H1 (cell line): Measurements from ENCODE around the gene CKAP2L. TPM values are rescaled to one million over a fixed set of nuclear protein-coding genes. Genes with fewer than 3 reads are reported as not detected.

ENCODE experiments used
- CTCF ChIA-PET: fragments of 300-600 bp; sonication (Branson Sonifier 250); formaldehyde crosslinking; loops from one replicate; lab custom pipeline; 2021; ENCODE audit not compliant: partially characterized antibody; lab: Charles Lee
- POLR2A ChIA-PET: fragments of 300-600 bp; sonication (Branson Sonifier 250); formaldehyde crosslinking; loops from one replicate; lab custom pipeline; 2021; ENCODE audit warnings: inconsistent platforms; ENCODE audit not compliant: partially characterized antibody; lab: Charles Lee
- DNase-seq, 2 experiments: peaks; one replicate each; pipeline versions ENCODE4 v3.0.0 to v3.0.0-alpha.2; 2010 to 2022; ENCODE audit warnings: low spot score in 2 of 2, low read depth in 1 of 2, mixed read lengths in 1 of 2
- FAIRE-seq: peaks from 2 replicates; lab custom pipeline; 2011; peaks lifted over from hg19 to GRCh38; lab: Jason Lieb, UNC
- H2AFZ ChIP-seq: 2 replicates; pipeline ENCODE4 v1.8.1; 2012; ENCODE audit warnings: low read length, inconsistent platforms
- H2AK5ac ChIP-seq: 2 replicates; pipeline ENCODE4 v1.6.1; 2013; ENCODE audit warnings: low read depth, low read length
- H2BK120ac ChIP-seq: replicated peaks from 2 replicates; pipeline ENCODE3; 2013; ENCODE audit warnings: low read depth, low read length, inconsistent platforms
- H2BK12ac ChIP-seq: 2 replicates; pipeline ENCODE4 v1.6.1; 2013; ENCODE audit warnings: low read depth, low read length
- H2BK15ac ChIP-seq: 2 replicates; pipeline ENCODE4 v1.6.1; 2013; ENCODE audit warnings: low read length
- H2BK20ac ChIP-seq: 2 replicates; pipeline ENCODE4 v1.6.1; 2013; ENCODE audit warnings: low read length
- H2BK5ac ChIP-seq: 2 replicates; pipeline ENCODE4 v1.6.1; 2013; ENCODE audit warnings: low read depth, low read length
- H3K14ac ChIP-seq: 2 replicates; pipeline ENCODE4 v1.6.1; 2013; ENCODE audit warnings: inconsistent platforms; ENCODE audit not compliant: insufficient read length
- H3K18ac ChIP-seq: 2 replicates; pipeline ENCODE4 v1.6.1; 2013; ENCODE audit warnings: low read length; ENCODE audit errors: extremely low read depth
- H3K23ac ChIP-seq: 2 replicates; pipeline ENCODE4 v1.6.1; 2013; ENCODE audit warnings: inconsistent platforms; ENCODE audit not compliant: insufficient read length
- H3K23me2 ChIP-seq: 2 replicates; pipeline ENCODE4 v1.6.1; 2013; ENCODE audit warnings: low read depth, low read length
- H3K27ac ChIP-seq: 2 replicates; pipeline ENCODE4 v1.6.1; 2011; ENCODE audit warnings: low read depth, low read length, inconsistent platforms
- H3K27me3 ChIP-seq, 4 experiments: replicated peaks in 1 of 4; 1 replicate in 1 of 4; 2 replicates in 3 of 4; pipeline versions ENCODE4 v1.6.1 to v1.8.1; 2011 to 2013; ENCODE audit warnings: low read length in 3 of 4, mild to moderate bottlenecking in 3 of 4, inconsistent platforms in 2 of 4, mixed read lengths in 2 of 4, moderate library complexity in 1 of 4; ENCODE audit not compliant: control insufficient read depth in 3 of 4, insufficient read depth in 3 of 4; ENCODE audit errors: extremely low read depth in 1 of 4
- H3K36me3 ChIP-seq, 4 experiments: 2 replicates each; pipeline versions ENCODE4 v1.6.1 to v1.8.1; 2011 to 2013; ENCODE audit warnings: mild to moderate bottlenecking in 4 of 4, low read length in 3 of 4, moderate library complexity in 2 of 4, control low read depth in 1 of 4, inconsistent platforms in 1 of 4; ENCODE audit not compliant: insufficient read depth in 4 of 4, control insufficient read depth in 2 of 4
- H3K4ac ChIP-seq: replicated peaks from 2 replicates; pipeline ENCODE3; 2013; ENCODE audit warnings: low read length, low read depth, mixed read lengths, inconsistent platforms; ENCODE audit not compliant: insufficient read length
- H3K4me1 ChIP-seq, 4 experiments: replicated peaks in 1 of 4; 1 replicate in 1 of 4; 2 replicates in 3 of 4; pipeline versions ENCODE4 v1.6.1 to v1.8.1; 2011 to 2013; ENCODE audit warnings: low read length in 3 of 4, inconsistent platforms in 2 of 4, mixed read lengths in 1 of 4; ENCODE audit not compliant: insufficient read depth in 4 of 4, control insufficient read depth in 3 of 4
- H3K4me2 ChIP-seq, 2 experiments: 2 replicates each; pipeline versions ENCODE4 v1.6.1 to v1.8.1; 2011 to 2013; ENCODE audit warnings: low read depth in 2 of 2, low read length in 2 of 2, control low read depth in 1 of 2, inconsistent platforms in 1 of 2, mild to moderate bottlenecking in 1 of 2; ENCODE audit not compliant: insufficient read depth in 1 of 2
- H3K4me3 ChIP-seq, 4 experiments: fragments of 200-600, 300-600 bp in 1 of 4; sonication (generic), shearing (Covaris generic), sonication (Bioruptor Twin) in 1 of 4; 2 replicates each; pipeline versions ENCODE4 v1.5.1 to v1.8.1; 2011 to 2016; ENCODE audit warnings: low read length in 4 of 4, low read depth in 3 of 4, control low read depth in 2 of 4, inconsistent platforms in 2 of 4, mild to moderate bottlenecking in 2 of 4, mixed read lengths in 1 of 4, moderate library complexity in 1 of 4; ENCODE audit not compliant: insufficient read depth in 2 of 4; ENCODE audit errors: extremely low read depth in 1 of 4
- H3K56ac ChIP-seq: replicated peaks from 2 replicates; pipeline ENCODE3; 2013; ENCODE audit warnings: low read depth, mild to moderate bottlenecking, mixed read lengths, low read length, inconsistent platforms; ENCODE audit not compliant: insufficient read length
- H3K79me1 ChIP-seq: 2 replicates; pipeline ENCODE4 v1.6.1; 2013; ENCODE audit warnings: low read depth, low read length, control low read depth
- H3K79me2 ChIP-seq, 2 experiments: 2 replicates each; pipeline versions ENCODE4 v1.6.1 to v1.8.1; 2012 to 2013; ENCODE audit warnings: low read length in 2 of 2, mild to moderate bottlenecking in 2 of 2, inconsistent platforms in 1 of 2; ENCODE audit not compliant: insufficient read depth in 2 of 2, control insufficient read depth in 1 of 2
- H3K9ac ChIP-seq, 4 experiments: replicated peaks in 1 of 4; 1 replicate in 1 of 4; 2 replicates in 3 of 4; pipeline versions ENCODE4 v1.6.1 to v1.8.1; 2011 to 2013; ENCODE audit warnings: low read depth in 3 of 4, low read length in 3 of 4, control low read depth in 2 of 4, mild to moderate bottlenecking in 2 of 4, moderate library complexity in 2 of 4, inconsistent platforms in 1 of 4; ENCODE audit errors: extremely low read depth in 1 of 4
- H3K9me3 ChIP-seq, 2 experiments: 2 replicates each; pipeline versions ENCODE4 v1.6.1 to v1.8.1; 2012 to 2013; ENCODE audit warnings: mild to moderate bottlenecking in 2 of 2, moderate library complexity in 2 of 2, control low read depth in 1 of 2, inconsistent platforms in 1 of 2, low read depth in 1 of 2, low read length in 1 of 2, mixed read lengths in 1 of 2; ENCODE audit not compliant: insufficient read depth in 2 of 2
- H4K20me1 ChIP-seq, 2 experiments: replicated peaks in 1 of 2; 2 replicates each; pipeline versions ENCODE3 to v1.8.1; 2011 to 2013; ENCODE audit warnings: inconsistent platforms in 2 of 2, low read length in 2 of 2, mild to moderate bottlenecking in 1 of 2; ENCODE audit not compliant: insufficient read depth in 2 of 2, control insufficient read depth in 1 of 2
- H4K5ac ChIP-seq: 2 replicates; pipeline ENCODE4 v1.6.1; 2013; ENCODE audit warnings: low read length, low read depth, mixed read lengths, inconsistent platforms; ENCODE audit not compliant: insufficient read length
- H4K8ac ChIP-seq: 2 replicates; pipeline ENCODE4 v1.8.0; 2013; ENCODE audit warnings: mild to moderate bottlenecking, moderate library complexity, low read length, inconsistent platforms; ENCODE audit not compliant: insufficient read depth; ENCODE audit errors: extremely low read depth
- H4K91ac ChIP-seq: replicated peaks from 2 replicates; pipeline ENCODE3; 2013; ENCODE audit warnings: low read length, mixed read lengths, inconsistent platforms; ENCODE audit not compliant: insufficient read length
- BCL11A ChIP-seq, 2 experiments: IDR thresholded peaks; one replicate each; pipeline ENCODE4 v1.6.1; 2011; ENCODE audit warnings: low read depth in 2 of 2, low read length in 2 of 2, mild to moderate bottlenecking in 2 of 2
- CBX5 ChIP-seq: fragments of 300-800, 300-1000 bp; sonication (generic); IDR thresholded peaks from 2 replicates; pipeline ENCODE4 v1.7.1; 2016; ENCODE audit warnings: antibody characterized with exemption, low read length, low read depth
- EP300 ChIP-seq, 2 experiments: IDR thresholded peaks; 1 replicate in 1 of 2; 2 replicates in 1 of 2; pipeline ENCODE4 v1.6.1; 2011 to 2012; ENCODE audit warnings: low read depth in 2 of 2, low read length in 2 of 2, mild to moderate bottlenecking in 2 of 2, borderline replicate concordance in 1 of 2, inconsistent platforms in 1 of 2, moderate library complexity in 1 of 2
- GABPA ChIP-seq: IDR thresholded peaks from 2 replicates; pipeline ENCODE4 v1.6.1; 2011; ENCODE audit warnings: mild to moderate bottlenecking, low read length, moderate library complexity, borderline replicate concordance; ENCODE audit not compliant: insufficient read depth
- JUND ChIP-seq: IDR thresholded peaks from 2 replicates; pipeline ENCODE4 v1.6.1; 2011; ENCODE audit warnings: mild to moderate bottlenecking, improper control_type of control experiment, low read length
- PHF8 ChIP-seq: fragments of 200-600 bp; sonication (generic); conservative IDR thresholded peaks from 2 replicates; pipeline ENCODE4 v1.7.1; 2012; ENCODE audit warnings: low read depth, mild to moderate bottlenecking, inconsistent platforms, low read length, moderate library complexity
- TAF7 ChIP-seq: optimal IDR thresholded peaks from 2 replicates; pipeline ENCODE3; 2011; ENCODE audit warnings: low read depth, mild to moderate bottlenecking, inconsistent platforms, low read length, moderate library complexity, borderline replicate concordance
- TBP ChIP-seq: IDR thresholded peaks from 2 replicates; pipeline ENCODE4 v1.6.1; 2011; ENCODE audit warnings: low read depth, low read length, improper control_type of control experiment
- WGBS, 2 experiments: shearing (Covaris generic) in 1 of 2; methylation state at CpG; one replicate each; pipeline versions ENCODE4 v1.1.6 to v1.1.7; 2013 to 2015; ENCODE audit warnings: low lambda C conversion rate in 2 of 2, mixed read lengths in 2 of 2, inconsistent platforms in 1 of 2, low coverage in 1 of 2, missing lambda C conversion rate in 1 of 2; ENCODE audit not compliant: insufficient replicate concordance in 2 of 2, insufficient coverage in 1 of 2, insufficient read length in 1 of 2; ENCODE audit errors: extremely low coverage in 1 of 2, missing lambda C conversion rate in 1 of 2; 5-methylcytosine and 5-hydroxymethylcytosine counted together
- polyA plus RNA-seq, 7 experiments: library from polyadenylated mRNA; depleted of rRNA in 3 of 7; stranded (reverse) in 5 of 7; unstranded in 2 of 7; fragments of >200 nt in 5 of 7; fragments of 200-250 nt in 2 of 7; gene quantifications; 1 replicate in 5 of 7; 2 replicates in 1 of 7; 4 replicates in 1 of 7; pipeline versions ENCODE4 v1.2.1 to v1.2.3, GENCODE V29; 2011 to 2013; ENCODE audit warnings: missing spikeins in 2 of 7, mixed read lengths in 2 of 7
- total RNA-seq: library from RNA; stranded (reverse); fragmentation: NEBNext Ultra II Directional; extraction: Animal tissue kit (Norgen Biotek cat#: 25700); gene quantifications from 2 replicates; pipeline ENCODE4 v1.2.1, GENCODE V29; 2021
- TF ChIP-seq, protein P1 (sequence below): IDR thresholded peaks from 2 replicates; pipeline ENCODE4 v1.6.1; 2012; ENCODE audit warnings: inconsistent platforms
- TF ChIP-seq, protein P2 (sequence below): IDR thresholded peaks from 2 replicates; pipeline ENCODE4 v1.6.1; 2011; ENCODE audit warnings: low read length, improper control_type of control experiment
- TF ChIP-seq, protein P3 (sequence below): IDR thresholded peaks from 2 replicates; pipeline ENCODE4 v1.6.1; 2011; ENCODE audit warnings: low read depth, mild to moderate bottlenecking, low read length; ENCODE audit not compliant: insufficient read depth

CKAP2L gene
- total and polyA plus RNA-seq, 2 of the 8 experiments (the other 6 are each of a cell fraction or from before 2014, with no cell fraction given): 2.5 to 20.7 TPM

GRCh38 chr2:112768432-112768831 lies 4.0 kb upstream of the CKAP2L start:
- H3K4me2 ChIP-seq: no peak overlapping the region
- ChIA-PET CTCF (interaction anchor here (1.3 kb wide), 1 partner anchor 10 kb away, joined by 3 read pairs; no protein-coding TSS in a partner anchor), POLR2A (interaction anchor here (0.7 kb wide), 1 partner anchor 8 kb away, joined by 3 read pairs; no protein-coding TSS in a partner anchor)
- peaks cover 6% of the 10 kb centered on the region for H3K23me2 ChIP-seq
- H3K4ac ChIP-seq: no peak overlapping the region
- WGBS, 2 experiments: 74% methylated on average over 1 of the region's 1 CpG; no CpG with 5 or more reads in 1 of the 2 experiments
- no peaks in the 10 kb centered on the region for H4K20me1 ChIP-seq
- no peak overlapping the region for H2BK120ac ChIP-seq
- DNase-seq (no peak), FAIRE-seq (no peak)
- H4K8ac ChIP-seq: no peak overlapping the region
- no peak overlapping the region for H4K91ac ChIP-seq
- no peak overlapping the region for H3K9ac ChIP-seq
- peaks cover 4% of the 10 kb centered on the region; the same call in 1 of the 2 replicates for H3K79me1 ChIP-seq
- H2BK5ac ChIP-seq: no peak overlapping the region
- H2BK12ac ChIP-seq: no peak overlapping the region
- H3K23ac ChIP-seq: no peak overlapping the region
- no peak overlapping the region for H2BK20ac ChIP-seq
- H3K4me3 ChIP-seq: no peak overlapping the region
- peaks cover 0 to 3% (median 1%) of the 10 kb centered on the region in 4 experiments; a peak in 2 of 7 replicates for H3K4me1 ChIP-seq
- H3K9me3 ChIP-seq: no peaks in the 10 kb centered on the region
- no peak overlapping the region for H2AFZ ChIP-seq
- no peak overlapping the region for H3K56ac ChIP-seq
- H3K36me3 ChIP-seq: no peaks in the 10 kb centered on the region
- no peaks in the 10 kb centered on the region for H3K27me3 ChIP-seq
- H3K79me2 ChIP-seq: no peaks in the 10 kb centered on the region
- H3K14ac ChIP-seq: no peak overlapping the region
- H3K18ac ChIP-seq: no peak overlapping the region
- H2AK5ac ChIP-seq: no peak overlapping the region
- H2BK15ac ChIP-seq: no peak overlapping the region
- H4K5ac ChIP-seq: no peak overlapping the region
- no peak overlapping the region for H3K27ac ChIP-seq
- TF ChIP-seq JUND: no peak
- TF ChIP-seq TAF7: no peak
- no peak for TF ChIP-seq GABPA
- TF ChIP-seq, protein P1, sequence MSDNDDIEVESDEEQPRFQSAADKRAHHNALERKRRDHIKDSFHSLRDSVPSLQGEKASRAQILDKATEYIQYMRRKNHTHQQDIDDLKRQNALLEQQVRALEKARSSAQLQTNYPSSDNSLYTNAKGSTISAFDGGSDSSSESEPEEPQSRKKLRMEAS: no peak
- no peak for TF ChIP-seq BCL11A (IDR thresholded peaks at IDR 0.05; ENCODE audit: low read depth in 2 of 2, low read length in 2 of 2)
- no peak for TF ChIP-seq PHF8
- TF ChIP-seq CBX5: no peak
- no peak for TF ChIP-seq TBP
- TF ChIP-seq, protein P2, sequence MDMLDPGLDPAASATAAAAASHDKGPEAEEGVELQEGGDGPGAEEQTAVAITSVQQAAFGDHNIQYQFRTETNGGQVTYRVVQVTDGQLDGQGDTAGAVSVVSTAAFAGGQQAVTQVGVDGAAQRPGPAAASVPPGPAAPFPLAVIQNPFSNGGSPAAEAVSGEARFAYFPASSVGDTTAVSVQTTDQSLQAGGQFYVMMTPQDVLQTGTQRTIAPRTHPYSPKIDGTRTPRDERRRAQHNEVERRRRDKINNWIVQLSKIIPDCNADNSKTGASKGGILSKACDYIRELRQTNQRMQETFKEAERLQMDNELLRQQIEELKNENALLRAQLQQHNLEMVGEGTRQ: no peak
- no peak for TF ChIP-seq EP300 (IDR thresholded peaks at IDR 0.05; ENCODE audit: borderline replicate concordance in 1 of 2, low read depth in 2 of 2, low read length in 2 of 2)
- TF ChIP-seq, protein P3, sequence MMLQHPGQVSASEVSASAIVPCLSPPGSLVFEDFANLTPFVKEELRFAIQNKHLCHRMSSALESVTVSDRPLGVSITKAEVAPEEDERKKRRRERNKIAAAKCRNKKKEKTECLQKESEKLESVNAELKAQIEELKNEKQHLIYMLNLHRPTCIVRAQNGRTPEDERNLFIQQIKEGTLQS: no peak
